Kidney epithelial cell (primary cell): Measurements from ENCODE around the gene CDH5. TPM values are rescaled to one million over a fixed set of nuclear protein-coding genes. Genes with fewer than 3 reads are reported as not detected.

Source experiments
- DNase-seq: peaks from one replicate; pipeline ENCODE4 v3.0.0-alpha.2; 2010; ENCODE audit warnings: low read depth
- H3K27me3 ChIP-seq: 2 replicates; pipeline ENCODE4 v1.6.0; 2011; ENCODE audit warnings: low read length; ENCODE audit not compliant: control insufficient read depth, insufficient read depth
- H3K36me3 ChIP-seq: 2 replicates; pipeline ENCODE4 v1.5.1; 2011; ENCODE audit warnings: low read length; ENCODE audit not compliant: control insufficient read depth, insufficient read depth
- H3K4me3 ChIP-seq: 2 replicates; pipeline ENCODE4 v1.5.1; 2011; ENCODE audit warnings: low read depth, mild to moderate bottlenecking, control low read depth, low read length
- CTCF ChIP-seq: IDR thresholded peaks from 2 replicates; pipeline ENCODE4 v1.5.1; 2011; ENCODE audit warnings: mild to moderate bottlenecking, moderate library complexity, low read length, control low read depth, inconsistent platforms; ENCODE audit not compliant: insufficient read depth, poor library complexity, severe bottlenecking
- total RNA-seq: library from RNA; depleted of rRNA; stranded (reverse); fragments of >200 nt; gene quantifications from 2 replicates; pipeline ENCODE4 v1.2.3, GENCODE V29; 2015

CDH5 gene
- total RNA-seq, 1 donor from 2014 or later = 0.67 TPM

GRCh38 chr16:66412182-66412581, 45.7 kb downstream of the CDH5 start:
- Histone ChIP-seq H3K36me3 (no peaks in the 10 kb centered on the region), H3K27me3 (no peaks in the 10 kb centered on the region), H3K4me3 (no peak overlapping the region)
- DNase-seq = no peak
- no peak for TF ChIP-seq CTCF

GRCh38 chr16:66414891-66415290, 48.4 kb downstream of the CDH5 start:
- H3K4me3 ChIP-seq = no peak overlapping the region
- no peaks in the 10 kb centered on the region for H3K27me3 ChIP-seq
- DNase-seq = no peak
- no peaks in the 10 kb centered on the region for H3K36me3 ChIP-seq
- no peak for TF ChIP-seq CTCF

GRCh38 chr16:66416136-66416535, 49.6 kb downstream of the CDH5 start:
- TF ChIP-seq CTCF = no peak
- Histone ChIP-seq H3K36me3 (no peaks in the 10 kb centered on the region), H3K27me3 (no peaks in the 10 kb centered on the region), H3K4me3 (no peak overlapping the region)
- no peak for DNase-seq

GRCh38 chr16:66416939-66417700, 50.6 kb downstream of the CDH5 start:
- no peak overlapping the region for H3K4me3 ChIP-seq
- no peak for TF ChIP-seq CTCF
- no peaks in the 10 kb centered on the region for H3K27me3 ChIP-seq
- H3K36me3 ChIP-seq = no peaks in the 10 kb centered on the region
- DNase-seq = no peak

GRCh38 chr16:66418165-66418962, 51.9 kb downstream of the CDH5 start:
- no peaks in the 10 kb centered on the region for H3K36me3 ChIP-seq
- no peak for TF ChIP-seq CTCF
- H3K4me3 ChIP-seq = no peak overlapping the region
- no peak for DNase-seq
- no peaks in the 10 kb centered on the region for H3K27me3 ChIP-seq

- Histone ChIP-seq H3K36me3 (no peaks in the 10 kb centered on the region), H3K27me3 (no peaks in the 10 kb centered on the region), H3K4me3 (no peak overlapping the region)
- peak; percentile 15 for TF ChIP-seq CTCF
- no peak for DNase-seq
Observed at GRCh38 chr16:66419527-66419926, 53.0 kb downstream of the CDH5 start.
